ENCODE measurements around the gene EPHB1. TPM values are rescaled to one million over a fixed set of nuclear protein-coding genes. Genes with fewer than 3 reads are reported as not detected.

The EPHB1 gene
- polyA plus RNA-seq, 3 donors: 0.06 to 0.55 TPM; not detected in 1

DNA sequence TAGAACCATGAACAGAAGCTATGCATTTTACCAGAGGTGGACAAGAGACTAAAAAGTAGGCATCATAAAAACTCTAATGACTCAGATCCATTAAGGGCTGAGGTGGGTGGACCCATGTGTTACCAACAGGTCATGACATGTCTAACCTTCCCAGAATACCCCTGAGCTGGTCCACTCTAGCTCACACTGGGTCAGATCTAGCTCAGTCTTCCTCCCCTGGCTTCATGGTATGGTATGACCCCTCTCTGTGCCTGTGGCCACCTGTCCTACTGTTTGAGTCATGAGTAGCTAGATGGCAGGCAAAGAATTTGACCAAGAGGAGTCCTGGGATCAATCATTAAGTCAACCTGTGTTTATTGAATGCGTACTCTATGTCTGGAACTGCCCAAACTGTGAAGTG, 340.4 kb downstream of the EPHB1 start:
- no peak for DNase-seq
- WGBS (ENCODE audit: insufficient coverage): no CpG with 5 or more reads among the region's 1 CpG

GRCh38 chr3:135136361-135137100, 341.5 kb downstream of the EPHB1 start:
- peaks cover 0 to 7% (median 0%) of the 10 kb centered on the region in 7 donors for H3K9me3 Mint-ChIP-seq
- no peak overlapping the region for H3K9ac ChIP-seq (ENCODE audit: insufficient read depth, low read length, poor library complexity, severe bottlenecking)
- H3K36me3 ChIP-seq (replicated peaks in 1 of 2; ENCODE audit: control insufficient read depth in 1 of 2, insufficient read depth in 2 of 2, low read length in 2 of 2): no peaks in the 10 kb centered on the region
- no CpG with 5 or more reads among the region's 3 CpGs for WGBS (ENCODE audit: insufficient coverage)
- H3K36me3 Mint-ChIP-seq: no peaks in the 10 kb centered on the region
- H3K4me3 ChIP-seq (replicated peaks in 1 of 3; ENCODE audit: low read depth in 2 of 3, low read length in 3 of 3): no peak overlapping the region
- H3K27me3 Mint-ChIP-seq (ENCODE audit: low read depth in 3 of 3): peaks cover 0 to 1% (median 0%) of the 10 kb centered on the region in 3 donors
- no peak overlapping the region for H3K4me2 ChIP-seq (replicated peaks; ENCODE audit: extremely low read depth, low read length, poor library complexity, severe bottlenecking)
- TF ChIP-seq CTCF (IDR thresholded peaks at IDR 0.05): no peak
- no peak overlapping the region for H2AFZ ChIP-seq (ENCODE audit: insufficient read depth, low read depth, low read length, poor library complexity, severe bottlenecking)
- no peak for DNase-seq
- no peak overlapping the region for H3K27ac ChIP-seq (ENCODE audit: low read depth in 1 of 2, low read length in 2 of 2)
- no peaks in the 10 kb centered on the region for H3K79me2 ChIP-seq (ENCODE audit: insufficient read depth, low read length)
- no peak overlapping the region for H3K4me3 Mint-ChIP-seq
- no peaks in the 10 kb centered on the region for H3K4me1 Mint-ChIP-seq
- H3K9me3 ChIP-seq (replicated peaks in 1 of 2; ENCODE audit: control insufficient read depth in 1 of 2, insufficient read depth in 1 of 2, low read length in 2 of 2): no peaks in the 10 kb centered on the region
- intact Hi-C loops (cut with micrococcal nuclease): no loop called here
- H3K27ac Mint-ChIP-seq: no peak overlapping the region
- H4K20me1 ChIP-seq (ENCODE audit: insufficient read depth, low read length): no peaks in the 10 kb centered on the region
- no peaks in the 10 kb centered on the region for H3K27me3 ChIP-seq (ENCODE audit: control insufficient read depth in 2 of 2, insufficient read depth in 2 of 2, low read length in 2 of 2)
- H3K4me1 ChIP-seq (ENCODE audit: control insufficient read depth in 1 of 2, insufficient read depth in 2 of 2, low read length in 2 of 2): no peaks in the 10 kb centered on the region

More for the DNA sequence above, 340.4 kb downstream of the EPHB1 start:
- Histone ChIP-seq H3K9me3 (replicated peaks in 1 of 2; ENCODE audit: control insufficient read depth in 1 of 2, insufficient read depth in 1 of 2, low read length in 2 of 2) (no peaks in the 10 kb centered on the region), H2AFZ (ENCODE audit: insufficient read depth, low read depth, low read length, poor library complexity, severe bottlenecking) (no peak overlapping the region), H3K9ac (ENCODE audit: insufficient read depth, low read length, poor library complexity, severe bottlenecking) (no peak overlapping the region), H3K36me3 (replicated peaks in 1 of 2; ENCODE audit: control insufficient read depth in 1 of 2, insufficient read depth in 2 of 2, low read length in 2 of 2) (no peaks in the 10 kb centered on the region), H4K20me1 (ENCODE audit: insufficient read depth, low read length) (no peaks in the 10 kb centered on the region), H3K27me3 (ENCODE audit: control insufficient read depth in 2 of 2, insufficient read depth in 2 of 2, low read length in 2 of 2) (no peaks in the 10 kb centered on the region), H3K79me2 (ENCODE audit: insufficient read depth, low read length) (no peaks in the 10 kb centered on the region), H3K4me2 (replicated peaks; ENCODE audit: extremely low read depth, low read length, poor library complexity, severe bottlenecking) (no peak overlapping the region), H3K4me1 (ENCODE audit: control insufficient read depth in 1 of 2, insufficient read depth in 2 of 2, low read length in 2 of 2) (no peaks in the 10 kb centered on the region), H3K4me3 (replicated peaks in 1 of 3; ENCODE audit: low read depth in 2 of 3, low read length in 3 of 3) (no peak overlapping the region), H3K27ac (ENCODE audit: low read depth in 1 of 2, low read length in 2 of 2) (no peak overlapping the region)
- no peak for TF ChIP-seq CTCF (IDR thresholded peaks at IDR 0.05)
- no peaks in the 10 kb centered on the region for H3K36me3 Mint-ChIP-seq
- peaks cover 0 to 1% (median 0%) of the 10 kb centered on the region in 3 donors for H3K27me3 Mint-ChIP-seq (ENCODE audit: low read depth in 3 of 3)
- H3K4me1 Mint-ChIP-seq: no peaks in the 10 kb centered on the region
- H3K27ac Mint-ChIP-seq: no peak overlapping the region
- peaks cover 0 to 7% (median 0%) of the 10 kb centered on the region in 7 donors for H3K9me3 Mint-ChIP-seq
- intact Hi-C loops (cut with micrococcal nuclease): no loop called here
- no peak overlapping the region for H3K4me3 Mint-ChIP-seq
